Spleen (tissue), 11 donors: ENCODE results near the gene B3GAT1. TPM values are rescaled to one million over a fixed set of nuclear protein-coding genes. Genes with fewer than 3 reads are reported as not detected.

Experiments
- DNase-seq: peaks from one replicate; pipeline ENCODE4 v3.0.0-alpha.2; 2020
- H3K27ac ChIP-seq, 8 donors: fragments of 200-600 bp; sonication (generic) in 7 of 8; 1 replicate in 4 of 8; 2 replicates in 4 of 8; pipeline versions ENCODE4 v1.5.0 to v1.8.0; 2016 to 2021; ENCODE audit warnings: inconsistent platforms in 4 of 8, mild to moderate bottlenecking in 4 of 8, moderate library complexity in 1 of 8
- H3K27me3 ChIP-seq, 7 donors: fragments of 200-600 bp; sonication (generic) in 6 of 7; replicated peaks in 1 of 7; 1 replicate in 4 of 7; 2 replicates in 3 of 7; pipeline versions ENCODE4 v1.5.0 to v1.8.0; 2016 to 2021; ENCODE audit warnings: inconsistent platforms in 3 of 7, mild to moderate bottlenecking in 1 of 7
- H3K36me3 ChIP-seq, 6 donors: fragments of 200-600 bp; sonication (generic) in 5 of 6; 1 replicate in 4 of 6; 2 replicates in 2 of 6; pipeline versions ENCODE4 v1.5.0 to v1.8.0; 2016 to 2021; ENCODE audit warnings: inconsistent platforms in 2 of 6
- H3K4me1 ChIP-seq, 6 donors: fragments of 200-600 bp; sonication (generic) in 5 of 6; 1 replicate in 3 of 6; 2 replicates in 3 of 6; pipeline versions ENCODE4 v1.5.0 to v1.8.0; 2016 to 2021; ENCODE audit warnings: inconsistent platforms in 3 of 6
- H3K4me3 ChIP-seq, 8 donors: fragments of 200-600 bp; sonication (generic) in 7 of 8; 1 replicate in 4 of 8; 2 replicates in 4 of 8; pipeline versions ENCODE4 v1.5.0 to v1.8.0; 2016 to 2021; ENCODE audit warnings: inconsistent platforms in 4 of 8, mild to moderate bottlenecking in 4 of 8, moderate library complexity in 2 of 8
- H3K9me3 ChIP-seq, 8 donors: fragments of 200-600 bp; sonication (generic) in 7 of 8; 1 replicate in 4 of 8; 2 replicates in 4 of 8; pipeline versions ENCODE4 v1.5.0 to v1.8.0; 2016 to 2021; ENCODE audit warnings: inconsistent platforms in 4 of 8
- POLR2A ChIP-seq, 3 donors: fragments of 450-650 bp; IDR thresholded peaks; one replicate each; pipeline ENCODE4 v1.5.1; 2017; ENCODE audit warnings: antibody characterized with exemption in 3 of 3, mild to moderate bottlenecking in 1 of 3
- POLR2AphosphoS5 ChIP-seq, 3 donors: sonication (generic); formaldehyde crosslinking; IDR thresholded peaks; one replicate each; pipeline ENCODE4 v1.5.1; 2017; ENCODE audit warnings: antibody characterized with exemption in 3 of 3
- whole genome bisulfite sequencing, 5 donors: extraction: QIAGEN DNeasy Blood & Tissue Kit in 3 of 5; methylation state at CpG; one replicate each; pipeline versions ENCODE4 v1.1.5 to v1.1.7; 2013 to 2018; 5-methylcytosine and 5-hydroxymethylcytosine counted together
- intact Hi-C: fragments of 100-400 bp; cut with DNase I; formaldehyde crosslinking; loops from one replicate; pipeline ENCODE4 v1.15.0; 2023; ENCODE audit warnings: low total_unique reads
- polyA plus RNA-seq, 3 donors: library from polyadenylated mRNA; stranded (reverse); fragments of 200-250 nt; gene quantifications; one replicate each; pipeline ENCODE4 v1.2.1, GENCODE V29; 2013
- total RNA-seq, 7 donors: library from RNA; depleted of rRNA in 3 of 7; stranded (reverse); fragments of >200 nt in 3 of 7; fragmentation: NEBNext Ultra II Directional in 4 of 7; extraction: Animal tissue kit (Norgen Biotek cat#: 25700) in 4 of 7; gene quantifications; one replicate each; pipeline versions ENCODE4 v1.1.0 to v1.2.1, GENCODE V29; 2016 to 2021
- TF ChIP-seq, protein P1 (sequence below), 11 experiments: fragments of 200-600 bp in 7 of 11; fragments of 450-650 bp in 4 of 11; sonication (generic) in 4 of 11; IDR thresholded peaks in 8 of 11; conservative IDR thresholded peaks in 3 of 11; 1 replicate in 7 of 11; 2 replicates in 4 of 11; pipeline versions ENCODE4 v1.4.0 to v1.8.0; 2016 to 2021; ENCODE audit warnings: antibody characterized with exemption in 11 of 11, inconsistent platforms in 4 of 11, mild to moderate bottlenecking in 1 of 11
- donor health status: healthy with polysubstance abuse.
- donor health status: DM: no; HTN: no; CAD: no; lungs with moderate emphysema.
- donor health status: DM: no; HTN: no; CAD: no.
- donor health status: Bipolar disorder and iron deficiency.
- donor health status: healthy.
- donor health status: DM: no; HTN: no; CAD: no.
- donor health status: DM: yes; HTN: yes; CAD: no.

Gene B3GAT1
- total and polyA plus RNA-seq, 10 donors = 0.43 to 4.0 (median 1.6) TPM

DNA sequence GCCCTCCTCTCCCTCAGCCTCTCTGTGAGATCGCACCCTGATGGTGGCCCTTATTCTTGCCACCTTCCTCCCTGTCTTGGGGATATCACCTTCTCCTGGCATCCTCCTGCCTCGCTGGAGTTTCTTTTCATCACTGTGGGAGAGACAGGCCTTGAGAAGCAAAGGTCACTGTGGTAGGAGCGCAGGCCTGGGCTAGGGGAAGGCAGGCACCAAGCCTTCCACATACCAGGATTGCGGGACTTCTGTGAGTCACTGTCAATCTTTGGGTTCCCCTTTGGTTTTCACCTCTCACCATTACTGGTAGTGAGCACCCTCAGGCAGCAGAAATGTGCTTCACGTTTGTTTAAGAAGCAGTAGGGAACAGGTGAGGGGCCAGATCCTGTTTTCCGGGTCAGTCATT lies 31.2 kb upstream of the B3GAT1 start:
- no peak for TF ChIP-seq POLR2AphosphoS5 (IDR thresholded peaks at IDR 0.05)
- TF ChIP-seq POLR2A (IDR thresholded peaks at IDR 0.05) = no peak
- TF ChIP-seq, protein P1, sequence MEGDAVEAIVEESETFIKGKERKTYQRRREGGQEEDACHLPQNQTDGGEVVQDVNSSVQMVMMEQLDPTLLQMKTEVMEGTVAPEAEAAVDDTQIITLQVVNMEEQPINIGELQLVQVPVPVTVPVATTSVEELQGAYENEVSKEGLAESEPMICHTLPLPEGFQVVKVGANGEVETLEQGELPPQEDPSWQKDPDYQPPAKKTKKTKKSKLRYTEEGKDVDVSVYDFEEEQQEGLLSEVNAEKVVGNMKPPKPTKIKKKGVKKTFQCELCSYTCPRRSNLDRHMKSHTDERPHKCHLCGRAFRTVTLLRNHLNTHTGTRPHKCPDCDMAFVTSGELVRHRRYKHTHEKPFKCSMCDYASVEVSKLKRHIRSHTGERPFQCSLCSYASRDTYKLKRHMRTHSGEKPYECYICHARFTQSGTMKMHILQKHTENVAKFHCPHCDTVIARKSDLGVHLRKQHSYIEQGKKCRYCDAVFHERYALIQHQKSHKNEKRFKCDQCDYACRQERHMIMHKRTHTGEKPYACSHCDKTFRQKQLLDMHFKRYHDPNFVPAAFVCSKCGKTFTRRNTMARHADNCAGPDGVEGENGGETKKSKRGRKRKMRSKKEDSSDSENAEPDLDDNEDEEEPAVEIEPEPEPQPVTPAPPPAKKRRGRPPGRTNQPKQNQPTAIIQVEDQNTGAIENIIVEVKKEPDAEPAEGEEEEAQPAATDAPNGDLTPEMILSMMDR (IDR thresholded peaks at IDR 0.05 in 8 of 11, conservative IDR thresholded peaks at IDR 0.05 in 3 of 11) = no peak
- 73 to 81% (median 75%) methylated on average over 6 of the region's 6 CpGs for whole genome bisulfite sequencing, 5 donors
- Histone ChIP-seq H3K36me3 (no peaks in the 10 kb centered on the region), H3K27me3 (peaks cover 0 to 36% (median 0%) of the 10 kb centered on the region in 7 donors), H3K4me1 (no peaks in the 10 kb centered on the region), H3K27ac (no peak overlapping the region), H3K4me3 (no peak overlapping the region), H3K9me3 (no peaks in the 10 kb centered on the region)
- intact Hi-C loops = no loop called here
- DNase-seq = no peak

DNA sequence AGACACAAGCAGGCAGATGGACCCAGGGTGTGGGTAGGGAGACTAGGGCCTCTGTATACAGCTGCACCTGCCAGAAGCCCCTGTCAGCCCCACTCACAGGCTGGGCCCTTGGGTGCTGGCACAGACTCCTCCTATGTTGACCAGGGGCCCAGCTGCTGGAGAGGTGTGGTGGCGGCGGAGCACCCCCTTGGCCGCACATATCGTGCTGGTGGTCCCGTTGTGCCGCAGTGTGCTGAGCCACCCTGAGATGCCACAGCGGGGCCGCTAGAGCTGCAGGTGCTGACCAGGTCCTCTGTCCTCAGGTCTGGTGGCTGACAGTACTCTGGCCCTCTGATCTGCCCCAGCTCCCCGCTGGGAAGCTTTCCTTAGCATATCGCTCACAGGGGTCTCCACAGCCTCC lies 30.2 kb upstream of the B3GAT1 start:
- DNase-seq = no peak
- TF ChIP-seq POLR2AphosphoS5 (IDR thresholded peaks at IDR 0.05) = no peak
- TF ChIP-seq POLR2A (IDR thresholded peaks at IDR 0.05) = no peak
- TF ChIP-seq, protein P1 (IDR thresholded peaks at IDR 0.05 in 8 of 11, conservative IDR thresholded peaks at IDR 0.05 in 3 of 11) = no peak
- intact Hi-C loops = no loop called here
- Histone ChIP-seq H3K4me1 (no peaks in the 10 kb centered on the region), H3K4me3 (no peak overlapping the region), H3K27ac (no peak overlapping the region), H3K36me3 (no peaks in the 10 kb centered on the region), H3K27me3 (peaks cover 0 to 32% (median 0%) of the 10 kb centered on the region in 7 donors), H3K9me3 (no peaks in the 10 kb centered on the region)
- 71 to 96% (median 88%) methylated on average over 4 to 10 of the region's 10 CpGs for WGBS, 5 donors

DNA sequence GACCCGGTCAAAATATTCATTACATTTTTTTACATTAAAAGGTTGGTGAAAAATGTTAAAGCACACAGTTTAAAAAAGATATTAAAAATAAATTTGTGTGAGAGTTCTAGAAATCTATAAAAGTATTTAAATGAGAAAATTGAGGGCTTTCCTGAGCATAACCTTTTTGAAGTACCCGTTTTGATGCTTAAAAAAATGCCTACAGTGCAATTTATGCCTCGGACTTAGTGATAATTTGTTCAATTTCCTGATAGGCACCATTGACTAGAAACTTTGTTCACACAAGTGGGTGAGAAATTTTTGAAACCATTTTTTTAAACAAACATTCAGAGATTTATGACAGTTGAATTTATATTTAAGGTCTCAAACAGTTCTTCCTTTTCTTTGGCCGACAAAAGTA lies 29.7 kb upstream of the B3GAT1 start:
- intact Hi-C loops = no loop called here
- Histone ChIP-seq H3K4me3 (no peak overlapping the region), H3K27me3 (peaks cover 0 to 30% (median 0%) of the 10 kb centered on the region in 7 donors), H3K27ac (no peak overlapping the region), H3K9me3 (no peaks in the 10 kb centered on the region), H3K36me3 (no peaks in the 10 kb centered on the region), H3K4me1 (no peaks in the 10 kb centered on the region)
- TF ChIP-seq POLR2A (IDR thresholded peaks at IDR 0.05) = no peak
- TF ChIP-seq, protein P1 (IDR thresholded peaks at IDR 0.05 in 8 of 11, conservative IDR thresholded peaks at IDR 0.05 in 3 of 11) = no peak
- TF ChIP-seq POLR2AphosphoS5 (IDR thresholded peaks at IDR 0.05) = no peak
- no peak for DNase-seq
- WGBS, 5 donors = 69 to 84% (median 78%) methylated on average over 4 of the region's 4 CpGs

DNA sequence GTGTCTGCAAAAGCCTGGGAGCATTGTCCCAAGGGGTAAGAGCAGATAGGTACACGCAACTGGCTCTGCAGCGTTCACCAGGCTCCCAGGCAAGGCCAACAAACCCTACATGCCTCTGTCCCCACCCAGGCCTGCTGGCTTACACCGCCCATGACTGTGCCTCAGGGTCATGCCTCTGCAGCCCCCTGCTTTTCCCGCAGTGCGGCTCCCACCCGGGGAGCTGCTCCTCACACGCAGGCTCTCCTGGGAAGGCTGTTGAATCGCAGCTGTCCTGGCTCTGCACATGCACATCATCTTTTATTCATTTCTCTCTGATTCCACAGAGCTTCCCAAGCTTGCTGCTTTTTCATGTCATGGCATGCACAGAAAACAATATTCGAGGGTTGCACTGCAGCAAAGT lies 29.2 kb upstream of the B3GAT1 start:
- Histone ChIP-seq H3K36me3 (no peaks in the 10 kb centered on the region), H3K27me3 (peaks cover 0 to 30% (median 0%) of the 10 kb centered on the region in 7 donors), H3K27ac (no peak overlapping the region), H3K4me1 (no peaks in the 10 kb centered on the region), H3K4me3 (no peak overlapping the region), H3K9me3 (no peaks in the 10 kb centered on the region)
- DNase-seq = no peak
- intact Hi-C loops = no loop called here
- TF ChIP-seq POLR2AphosphoS5 (IDR thresholded peaks at IDR 0.05) (no peak), POLR2A (IDR thresholded peaks at IDR 0.05) (no peak)
- TF ChIP-seq, protein P1 (IDR thresholded peaks at IDR 0.05 in 8 of 11, conservative IDR thresholded peaks at IDR 0.05 in 3 of 11) = no peak
- 60 to 77% (median 73%) methylated on average over 8 to 9 of the region's 9 CpGs for WGBS, 5 donors
